Measurements from ENCODE around the gene SLC25A45. TPM values are rescaled to one million over a fixed set of nuclear protein-coding genes. Genes with fewer than 3 reads are reported as not detected.

The SLC25A45 gene
- polyA plus RNA-seq, 1 of the 3 experiments (the other 2 are of a cell fraction): 3.6 TPM

DNA sequence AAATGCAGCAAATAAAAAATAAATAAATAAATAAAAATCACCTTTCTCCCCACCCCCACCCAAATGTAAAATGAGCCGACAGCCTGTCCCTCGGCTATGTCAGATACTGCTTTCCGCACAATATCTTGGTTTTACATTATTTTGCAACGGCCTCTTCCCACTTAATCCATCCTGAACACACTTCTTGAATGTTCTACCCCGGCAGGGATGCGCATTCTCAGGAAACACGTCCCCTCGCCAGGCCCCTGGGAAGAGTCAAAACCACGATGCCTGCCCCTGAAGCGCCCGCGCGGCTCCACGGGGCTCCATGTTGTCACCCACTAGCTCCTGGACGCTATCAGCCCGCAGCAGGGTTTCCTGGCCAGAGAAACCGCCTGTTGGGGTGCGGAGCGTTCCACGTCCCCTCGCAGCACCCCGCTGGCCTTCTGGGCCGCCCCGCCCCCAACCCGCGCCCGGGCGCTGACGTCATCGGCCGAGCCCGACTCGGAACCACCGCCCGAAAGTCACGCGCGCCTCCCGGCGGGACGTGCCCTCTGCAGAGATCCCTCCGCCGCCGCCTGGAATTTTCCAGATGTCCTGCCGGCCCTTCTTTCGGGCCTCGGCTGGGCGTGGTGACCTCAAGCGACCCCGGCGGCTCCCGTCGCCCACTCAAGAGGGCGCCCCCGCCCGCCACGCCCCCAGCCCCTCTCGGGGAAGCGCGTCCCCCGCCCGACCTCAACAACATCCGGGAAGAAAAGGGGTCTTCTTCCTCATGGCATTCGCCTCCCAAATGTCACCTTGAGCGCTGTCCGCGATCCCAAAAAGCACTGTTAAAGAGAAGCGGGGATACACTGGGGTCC, 39.6 kb upstream of the SLC25A45 start (continued):
- TF ChIP-seq, protein P1, sequence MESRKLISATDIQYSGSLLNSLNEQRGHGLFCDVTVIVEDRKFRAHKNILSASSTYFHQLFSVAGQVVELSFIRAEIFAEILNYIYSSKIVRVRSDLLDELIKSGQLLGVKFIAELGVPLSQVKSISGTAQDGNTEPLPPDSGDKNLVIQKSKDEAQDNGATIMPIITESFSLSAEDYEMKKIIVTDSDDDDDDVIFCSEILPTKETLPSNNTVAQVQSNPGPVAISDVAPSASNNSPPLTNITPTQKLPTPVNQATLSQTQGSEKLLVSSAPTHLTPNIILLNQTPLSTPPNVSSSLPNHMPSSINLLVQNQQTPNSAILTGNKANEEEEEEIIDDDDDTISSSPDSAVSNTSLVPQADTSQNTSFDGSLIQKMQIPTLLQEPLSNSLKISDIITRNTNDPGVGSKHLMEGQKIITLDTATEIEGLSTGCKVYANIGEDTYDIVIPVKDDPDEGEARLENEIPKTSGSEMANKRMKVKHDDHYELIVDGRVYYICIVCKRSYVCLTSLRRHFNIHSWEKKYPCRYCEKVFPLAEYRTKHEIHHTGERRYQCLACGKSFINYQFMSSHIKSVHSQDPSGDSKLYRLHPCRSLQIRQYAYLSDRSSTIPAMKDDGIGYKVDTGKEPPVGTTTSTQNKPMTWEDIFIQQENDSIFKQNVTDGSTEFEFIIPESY (IDR thresholded peaks at IDR 0.05; ENCODE audit: borderline replicate concordance, low read depth): no peak
- TF ChIP-seq RFX5 (IDR thresholded peaks at IDR 0.05; ENCODE audit: low read length): no peak
- peak; percentile 97 for TF ChIP-seq CHD2 (IDR thresholded peaks at IDR 0.05; ENCODE audit: low read length, partially characterized antibody)
- TF ChIP-seq GABPA (IDR thresholded peaks at IDR 0.05; ENCODE audit: low read depth): 0 out of 2 replicates have a peak, but pooled peaks have one; percentile 19
- TF ChIP-seq TCF12 (IDR thresholded peaks at IDR 0.05): peak; percentile 73
- 0 out of 2 replicates have a peak, but pooled peaks have one; percentile 22 for TF ChIP-seq YY1 (IDR thresholded peaks at IDR 0.05; ENCODE audit: low read depth)
- TF ChIP-seq, protein P2, sequence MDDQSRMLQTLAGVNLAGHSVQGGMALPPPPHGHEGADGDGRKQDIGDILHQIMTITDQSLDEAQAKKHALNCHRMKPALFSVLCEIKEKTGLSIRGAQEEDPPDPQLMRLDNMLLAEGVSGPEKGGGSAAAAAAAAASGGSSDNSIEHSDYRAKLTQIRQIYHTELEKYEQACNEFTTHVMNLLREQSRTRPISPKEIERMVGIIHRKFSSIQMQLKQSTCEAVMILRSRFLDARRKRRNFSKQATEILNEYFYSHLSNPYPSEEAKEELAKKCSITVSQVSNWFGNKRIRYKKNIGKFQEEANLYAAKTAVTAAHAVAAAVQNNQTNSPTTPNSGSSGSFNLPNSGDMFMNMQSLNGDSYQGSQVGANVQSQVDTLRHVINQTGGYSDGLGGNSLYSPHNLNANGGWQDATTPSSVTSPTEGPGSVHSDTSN (IDR thresholded peaks at IDR 0.05): peak; percentile 84
- no peak for TF ChIP-seq RAD21 (IDR thresholded peaks at IDR 0.05; ENCODE audit: low read length)
- peak; percentile 40 for TF ChIP-seq POLR2AphosphoS5 (IDR thresholded peaks at IDR 0.05; ENCODE audit: low read depth, low read length)
- TF ChIP-seq ELF1 (IDR thresholded peaks at IDR 0.05): 0 out of 2 replicates have a peak, but pooled peaks have one; percentile 33
- TF ChIP-seq EP300 (IDR thresholded peaks at IDR 0.05; ENCODE audit: borderline replicate concordance in 1 of 2, low read depth in 1 of 2, low read length in 1 of 2): peak; percentile 66 to 75; a peak in 3 of 4 replicates

DNA sequence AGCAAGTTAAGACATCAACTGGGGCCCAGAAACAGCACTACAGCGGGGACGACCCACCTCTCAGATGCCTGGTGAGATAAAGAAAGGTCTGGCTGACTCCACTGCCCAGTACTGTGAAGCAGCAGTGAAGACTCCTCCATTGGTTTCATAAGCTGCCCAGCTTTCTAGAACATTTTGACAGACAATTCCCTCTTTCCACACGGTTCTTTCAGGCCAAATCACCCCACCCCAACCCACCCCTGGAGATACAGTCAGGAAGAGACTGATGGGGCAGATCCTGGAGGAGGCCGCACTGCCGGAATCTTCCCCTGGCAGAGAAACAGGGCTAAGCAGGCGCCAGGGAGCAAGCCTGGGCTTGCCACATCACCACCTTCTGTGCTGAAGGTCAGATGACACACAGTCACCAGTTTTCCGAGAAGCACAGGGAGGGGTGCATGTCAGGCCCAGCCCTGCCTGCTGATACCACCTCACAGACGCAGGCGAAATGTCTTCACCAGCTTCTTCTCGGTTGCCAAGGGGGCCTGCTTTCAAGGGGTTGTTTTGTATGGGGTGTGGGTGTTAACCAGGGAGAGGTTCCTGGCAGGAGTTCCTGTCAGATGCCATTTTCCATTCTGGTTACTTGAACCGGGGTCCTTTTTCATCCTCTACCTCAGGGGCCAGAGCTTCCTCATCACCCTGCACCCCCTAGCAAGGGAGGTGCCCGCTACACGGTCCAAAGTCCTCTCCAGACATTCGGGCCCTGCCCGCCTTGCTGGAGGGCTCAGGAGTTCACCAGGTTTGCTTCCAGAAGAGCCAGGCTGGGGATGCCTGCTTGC, 38.7 kb upstream of the SLC25A45 start:
- Histone ChIP-seq H3F3A (replicated peaks; ENCODE audit: insufficient read depth) (peaks cover 75% of the 10 kb centered on the region), H3K27ac (ENCODE audit: low read depth in 2 of 2, low read length in 1 of 2) (peak overlapping the region; percentile 100), H3K36me3 (replicated peaks in 1 of 2; ENCODE audit: control insufficient read depth in 1 of 2, insufficient read depth in 2 of 2, low read length in 1 of 2) (peaks cover 22 to 32% of the 10 kb centered on the region in 2 experiments), H3K9ac (peak overlapping the region; percentile 98), H3K9me3 (no peaks in the 10 kb centered on the region), H3K4me2 (peak overlapping the region; percentile 94), H3K4me3 (ENCODE audit: low read depth in 2 of 2, low read length in 1 of 2) (peak overlapping the region; percentile 77 to 83), H4K20me1 (ENCODE audit: insufficient read depth) (peaks cover 35% of the 10 kb centered on the region), H3K79me2 (ENCODE audit: insufficient read depth) (peaks cover 96% of the 10 kb centered on the region), H3K4me1 (ENCODE audit: control insufficient read depth in 1 of 2, insufficient read depth in 2 of 2, low read depth in 1 of 2, low read length in 1 of 2) (peaks cover 45 to 55% of the 10 kb centered on the region in 2 experiments), H3K9me2 (no peaks in the 10 kb centered on the region), H2AFZ (ENCODE audit: low read depth) (no peak overlapping the region), H3K27me3 (ENCODE audit: insufficient read depth) (no peaks in the 10 kb centered on the region)
- 4% methylated on average over 12 of the region's 15 CpGs for WGBS (ENCODE audit: low lambda C conversion rate)
- POLR2A ChIA-PET: interaction anchor here (0.6 to 17.2 kb wide), 5 partner anchors 34 to 116 kb away, joined by 3 to 1027 read pairs (median 21); partner anchors contain the start of genes FRMD8, MALAT1 and SCYL1
- peak; percentile 59 for DNase-seq
- CTCF ChIA-PET: interaction anchor here (0.6 to 13.0 kb wide), 9 partner anchors 38 to 106 kb away, joined by 3 to 223 read pairs (median 3); partner anchors contain the start of gene MALAT1
- peak; percentile 64 for TF ChIP-seq JUND (IDR thresholded peaks at IDR 0.05)
- TF ChIP-seq FOXM1 (IDR thresholded peaks at IDR 0.05; ENCODE audit: low read depth): 0 out of 2 replicates have a peak, but pooled peaks have one; percentile 66
- TF ChIP-seq TCF12 (IDR thresholded peaks at IDR 0.05): peak; percentile 86
- TF ChIP-seq, protein P3, sequence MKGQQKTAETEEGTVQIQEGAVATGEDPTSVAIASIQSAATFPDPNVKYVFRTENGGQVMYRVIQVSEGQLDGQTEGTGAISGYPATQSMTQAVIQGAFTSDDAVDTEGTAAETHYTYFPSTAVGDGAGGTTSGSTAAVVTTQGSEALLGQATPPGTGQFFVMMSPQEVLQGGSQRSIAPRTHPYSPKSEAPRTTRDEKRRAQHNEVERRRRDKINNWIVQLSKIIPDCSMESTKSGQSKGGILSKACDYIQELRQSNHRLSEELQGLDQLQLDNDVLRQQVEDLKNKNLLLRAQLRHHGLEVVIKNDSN (IDR thresholded peaks at IDR 0.05; ENCODE audit: borderline replicate concordance, low read depth): peak; percentile 89
- TF ChIP-seq RFX5 (IDR thresholded peaks at IDR 0.05; ENCODE audit: low read length): no peak
- no peak for TF ChIP-seq TEAD4 (IDR thresholded peaks at IDR 0.05; ENCODE audit: borderline replicate concordance, insufficient read depth)
- TF ChIP-seq MEF2A (IDR thresholded peaks at IDR 0.05; ENCODE audit: borderline replicate concordance, low read depth): no peak
- peak; percentile 80; the same call in 1 of the 2 replicates for TF ChIP-seq TAF1 (IDR thresholded peaks at IDR 0.05; ENCODE audit: borderline replicate concordance, low read depth, low read length)
- TF ChIP-seq NFIC (IDR thresholded peaks at IDR 0.05; ENCODE audit: borderline replicate concordance): peak; percentile 74
- no peak for TF ChIP-seq FOXJ3 (CRISPR knock-in tag; IDR thresholded peaks at IDR 0.05)
- TF ChIP-seq, protein P4, sequence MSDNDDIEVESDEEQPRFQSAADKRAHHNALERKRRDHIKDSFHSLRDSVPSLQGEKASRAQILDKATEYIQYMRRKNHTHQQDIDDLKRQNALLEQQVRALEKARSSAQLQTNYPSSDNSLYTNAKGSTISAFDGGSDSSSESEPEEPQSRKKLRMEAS (IDR thresholded peaks at IDR 0.05; ENCODE audit: low read depth): peak; percentile 93
- no peak for TF ChIP-seq RAD21 (IDR thresholded peaks at IDR 0.05; ENCODE audit: low read length)
- peak; percentile 33; the same call in 1 of the 2 replicates for TF ChIP-seq ELF1 (IDR thresholded peaks at IDR 0.05)
- TF ChIP-seq SIN3A (IDR thresholded peaks at IDR 0.05; ENCODE audit: borderline replicate concordance, low read depth, low read length): peak; percentile 94
- TF ChIP-seq MXI1 (IDR thresholded peaks at IDR 0.05; ENCODE audit: low read depth, low read length): peak; percentile 90
- TF ChIP-seq SMC3 (IDR thresholded peaks at IDR 0.05; ENCODE audit: low read depth, low read length): no peak
- TF ChIP-seq, protein P2 (IDR thresholded peaks at IDR 0.05): peak; percentile 81
- TF ChIP-seq CHD2 (IDR thresholded peaks at IDR 0.05; ENCODE audit: low read length, partially characterized antibody): no peak
- TF ChIP-seq YY1 (IDR thresholded peaks at IDR 0.05; ENCODE audit: low read depth): 0 out of 2 replicates have a peak, but pooled peaks have one; percentile 51

Measured in SK-N-SH (cell line).